ENCODE measurements around the gene UBE2J2.

UBE2J2 gene

DNA sequence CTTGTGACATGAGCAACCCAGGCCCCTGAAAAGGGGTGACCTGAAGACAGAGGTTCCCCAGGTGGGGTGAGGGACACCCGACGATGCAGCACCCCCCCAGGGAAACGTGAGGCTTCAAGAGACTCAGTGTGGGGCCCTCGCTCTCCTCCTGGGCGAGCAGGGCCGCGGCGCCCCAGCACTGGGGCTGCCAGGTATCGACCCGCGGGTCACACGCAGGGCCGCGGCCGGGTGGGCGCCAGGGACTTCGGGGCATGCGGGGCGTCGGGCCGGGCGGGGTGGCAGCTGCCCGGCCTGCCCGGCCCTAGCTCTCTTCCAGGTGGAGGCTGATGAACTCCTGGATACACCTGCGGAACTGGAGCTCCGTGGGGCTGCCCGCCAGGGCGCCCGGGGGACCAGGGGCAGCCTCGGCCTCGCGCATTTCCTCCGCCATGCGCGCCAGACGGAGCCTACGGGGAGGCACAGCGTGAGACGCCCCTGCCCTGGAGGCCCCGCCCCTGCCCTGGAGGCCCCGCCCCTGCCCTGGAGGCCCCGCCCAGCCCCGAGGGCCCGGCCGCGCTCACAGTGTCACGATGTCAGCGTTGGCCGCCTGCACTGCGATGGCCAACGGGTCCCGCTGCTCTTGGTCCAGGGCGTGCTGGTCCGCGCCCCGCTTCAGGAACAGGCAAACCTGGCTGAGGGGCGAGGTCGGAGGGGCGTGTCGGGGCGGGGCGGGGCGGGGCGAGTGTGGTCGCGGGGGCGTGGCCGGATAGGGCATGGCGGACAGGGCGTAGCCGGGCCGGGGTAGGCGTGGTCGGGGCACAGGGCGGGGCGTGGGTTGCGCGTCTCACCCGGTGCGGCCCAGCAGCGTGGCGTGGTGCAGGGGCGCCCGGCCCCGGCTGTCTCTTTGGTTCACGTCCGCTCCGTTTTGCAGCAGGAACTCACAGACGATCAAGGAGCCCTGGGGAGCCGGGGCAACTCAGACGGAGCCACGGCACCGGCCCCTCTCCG lies 19.9 kb upstream of the UBE2J2 start:
- no peaks in the 10 kb centered on the region for H3K4me1 ChIP-seq (ENCODE audit: low read length)
- no peak overlapping the region for H2AFZ ChIP-seq (ENCODE audit: low read depth, low read length)
- H3K9me3 ChIP-seq (ENCODE audit: insufficient read depth, low read length) = no peaks in the 10 kb centered on the region
- no peaks in the 10 kb centered on the region for H4K20me1 ChIP-seq (ENCODE audit: insufficient read depth, low read length)
- no peak overlapping the region for H3K27ac ChIP-seq (ENCODE audit: low read length)
- no peak overlapping the region for H3K4me2 ChIP-seq (ENCODE audit: low read length)
- H3K79me2 ChIP-seq (ENCODE audit: low read length) = no peaks in the 10 kb centered on the region
- no peak for TF ChIP-seq EZH2phosphoT487 (IDR thresholded peaks at IDR 0.05; ENCODE audit: low read depth)
- TF ChIP-seq, protein P1, sequence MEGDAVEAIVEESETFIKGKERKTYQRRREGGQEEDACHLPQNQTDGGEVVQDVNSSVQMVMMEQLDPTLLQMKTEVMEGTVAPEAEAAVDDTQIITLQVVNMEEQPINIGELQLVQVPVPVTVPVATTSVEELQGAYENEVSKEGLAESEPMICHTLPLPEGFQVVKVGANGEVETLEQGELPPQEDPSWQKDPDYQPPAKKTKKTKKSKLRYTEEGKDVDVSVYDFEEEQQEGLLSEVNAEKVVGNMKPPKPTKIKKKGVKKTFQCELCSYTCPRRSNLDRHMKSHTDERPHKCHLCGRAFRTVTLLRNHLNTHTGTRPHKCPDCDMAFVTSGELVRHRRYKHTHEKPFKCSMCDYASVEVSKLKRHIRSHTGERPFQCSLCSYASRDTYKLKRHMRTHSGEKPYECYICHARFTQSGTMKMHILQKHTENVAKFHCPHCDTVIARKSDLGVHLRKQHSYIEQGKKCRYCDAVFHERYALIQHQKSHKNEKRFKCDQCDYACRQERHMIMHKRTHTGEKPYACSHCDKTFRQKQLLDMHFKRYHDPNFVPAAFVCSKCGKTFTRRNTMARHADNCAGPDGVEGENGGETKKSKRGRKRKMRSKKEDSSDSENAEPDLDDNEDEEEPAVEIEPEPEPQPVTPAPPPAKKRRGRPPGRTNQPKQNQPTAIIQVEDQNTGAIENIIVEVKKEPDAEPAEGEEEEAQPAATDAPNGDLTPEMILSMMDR (IDR thresholded peaks at IDR 0.05; ENCODE audit: low read depth, low read length) = no peak
- H3K4me3 ChIP-seq (ENCODE audit: low read length) = no peak overlapping the region
- H3K36me3 ChIP-seq (replicated peaks; ENCODE audit: low read depth, low read length) = no peaks in the 10 kb centered on the region
- no peaks in the 10 kb centered on the region for H3K27me3 ChIP-seq (ENCODE audit: low read depth, low read length)
- no peak overlapping the region for H3K9ac ChIP-seq (ENCODE audit: low read length)

DNA sequence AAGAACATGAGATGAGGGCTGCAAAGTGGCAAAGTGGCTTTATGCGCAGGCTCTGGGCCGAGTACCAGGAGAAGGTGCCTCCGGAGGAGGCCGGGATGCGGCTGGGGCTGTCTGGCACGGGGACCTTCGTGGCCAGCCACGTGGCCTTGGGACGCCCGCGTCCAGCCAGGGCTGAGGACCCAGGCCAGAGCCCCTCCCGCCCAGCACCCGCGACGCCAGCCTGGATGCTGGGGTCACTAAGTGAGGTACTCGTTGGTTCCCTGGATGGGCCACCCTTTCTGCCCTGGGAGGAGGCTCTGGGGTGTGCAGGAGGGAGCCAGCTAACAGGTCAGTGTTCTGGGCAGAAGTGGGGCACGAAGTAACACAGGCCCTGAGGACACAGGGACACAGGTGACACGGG lies 19.2 kb upstream of the UBE2J2 start:
- H2AFZ ChIP-seq (ENCODE audit: low read depth, low read length) = no peak overlapping the region
- no peaks in the 10 kb centered on the region for H3K9me3 ChIP-seq (ENCODE audit: insufficient read depth, low read length)
- no peaks in the 10 kb centered on the region for H3K27me3 ChIP-seq (ENCODE audit: low read depth, low read length)
- TF ChIP-seq EZH2phosphoT487 (IDR thresholded peaks at IDR 0.05; ENCODE audit: low read depth) = no peak
- TF ChIP-seq, protein P1 (IDR thresholded peaks at IDR 0.05; ENCODE audit: low read depth, low read length) = no peak
- no peaks in the 10 kb centered on the region for H3K4me1 ChIP-seq (ENCODE audit: low read length)
- H3K36me3 ChIP-seq (replicated peaks; ENCODE audit: low read depth, low read length) = no peaks in the 10 kb centered on the region
- no peaks in the 10 kb centered on the region for H3K79me2 ChIP-seq (ENCODE audit: low read length)
- no peak overlapping the region for H3K4me3 ChIP-seq (ENCODE audit: low read length)
- no peaks in the 10 kb centered on the region for H4K20me1 ChIP-seq (ENCODE audit: insufficient read depth, low read length)
- no peak overlapping the region for H3K27ac ChIP-seq (ENCODE audit: low read length)
- H3K9ac ChIP-seq (ENCODE audit: low read length) = no peak overlapping the region
- H3K4me2 ChIP-seq (ENCODE audit: low read length) = no peak overlapping the region

DNA sequence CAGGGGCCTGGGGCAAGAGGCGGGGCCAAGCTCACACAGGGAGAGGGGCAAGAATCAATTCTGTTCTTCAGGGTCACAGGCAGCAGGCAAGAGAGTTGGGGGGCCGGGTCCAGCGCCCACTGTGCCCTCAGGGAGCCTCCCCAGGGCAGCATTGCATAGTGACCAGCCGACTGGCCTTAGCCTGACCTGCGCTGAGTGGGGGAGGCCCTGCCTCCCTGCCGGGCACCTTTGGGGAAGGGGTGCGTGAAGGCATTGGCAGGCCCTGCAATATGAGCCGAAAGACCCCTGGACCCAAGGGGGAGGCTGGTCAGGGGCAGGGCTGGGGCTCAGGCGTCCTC lies 18.8 kb upstream of the UBE2J2 start:
- no peaks in the 10 kb centered on the region for H3K9me3 ChIP-seq (ENCODE audit: insufficient read depth, low read length)
- TF ChIP-seq EZH2phosphoT487 (IDR thresholded peaks at IDR 0.05; ENCODE audit: low read depth) = no peak
- TF ChIP-seq, protein P1 (IDR thresholded peaks at IDR 0.05; ENCODE audit: low read depth, low read length) = no peak
- no peak overlapping the region for H3K4me2 ChIP-seq (ENCODE audit: low read length)
- H3K36me3 ChIP-seq (replicated peaks; ENCODE audit: low read depth, low read length) = no peaks in the 10 kb centered on the region
- H2AFZ ChIP-seq (ENCODE audit: low read depth, low read length) = no peak overlapping the region
- no peaks in the 10 kb centered on the region for H4K20me1 ChIP-seq (ENCODE audit: insufficient read depth, low read length)
- no peak overlapping the region for H3K9ac ChIP-seq (ENCODE audit: low read length)
- no peaks in the 10 kb centered on the region for H3K79me2 ChIP-seq (ENCODE audit: low read length)
- H3K4me3 ChIP-seq (ENCODE audit: low read length) = no peak overlapping the region
- H3K27ac ChIP-seq (ENCODE audit: low read length) = no peak overlapping the region
- no peaks in the 10 kb centered on the region for H3K27me3 ChIP-seq (ENCODE audit: low read depth, low read length)
- no peaks in the 10 kb centered on the region for H3K4me1 ChIP-seq (ENCODE audit: low read length)

DNA sequence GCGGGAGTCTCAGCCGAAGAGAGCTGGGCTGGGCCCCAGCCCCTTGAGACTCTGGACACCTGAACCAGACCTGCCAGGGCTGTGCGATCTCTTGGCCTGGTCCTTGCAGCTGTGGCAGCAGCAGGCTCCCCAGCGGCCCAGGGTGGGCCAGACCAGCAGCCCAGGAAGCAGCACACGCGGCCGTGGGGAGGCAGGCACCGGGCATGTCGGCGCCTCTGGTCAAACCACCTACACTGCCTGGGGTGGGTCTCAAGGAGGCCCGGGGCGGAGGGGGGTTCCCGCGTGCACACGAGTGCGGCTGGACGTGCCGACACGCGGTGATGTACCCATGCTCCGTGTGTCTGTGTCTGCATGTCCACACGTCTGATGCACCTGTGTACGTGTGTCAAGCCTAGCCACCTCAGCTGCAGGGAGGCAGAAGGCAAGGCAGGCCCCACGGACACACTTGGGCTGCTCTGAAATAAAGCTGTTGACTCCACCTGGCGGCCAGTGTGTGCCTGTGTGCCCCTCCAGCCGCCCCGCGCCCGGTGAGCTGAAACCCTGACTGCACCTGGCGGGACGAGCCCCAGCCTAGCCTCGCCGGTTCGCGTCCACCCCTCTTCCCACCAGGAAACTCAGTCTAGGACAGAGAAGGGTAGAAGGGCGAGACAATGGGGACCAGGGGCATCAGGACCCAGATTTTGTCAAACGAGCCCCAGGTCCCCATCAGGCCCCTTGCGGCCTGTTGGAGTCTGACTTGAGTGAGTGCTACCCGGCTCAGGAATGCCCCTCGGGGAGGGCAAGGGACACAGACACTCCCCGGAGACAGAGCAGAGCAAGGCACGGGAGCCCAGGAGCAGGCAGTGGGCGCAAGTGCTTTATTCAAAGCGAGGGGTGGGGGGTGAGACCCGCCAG lies 18.1 kb upstream of the UBE2J2 start:
- TF ChIP-seq EZH2phosphoT487 (IDR thresholded peaks at IDR 0.05; ENCODE audit: low read depth) = no peak
- TF ChIP-seq, protein P1 (IDR thresholded peaks at IDR 0.05; ENCODE audit: low read depth, low read length) = peak; percentile 62
- no peak overlapping the region for H2AFZ ChIP-seq (ENCODE audit: low read depth, low read length)
- no peak overlapping the region for H3K27ac ChIP-seq (ENCODE audit: low read length)
- no peaks in the 10 kb centered on the region for H3K79me2 ChIP-seq (ENCODE audit: low read length)
- H3K27me3 ChIP-seq (ENCODE audit: low read depth, low read length) = no peaks in the 10 kb centered on the region
- H3K9ac ChIP-seq (ENCODE audit: low read length) = no peak overlapping the region
- no peaks in the 10 kb centered on the region for H3K9me3 ChIP-seq (ENCODE audit: insufficient read depth, low read length)
- H3K4me3 ChIP-seq (ENCODE audit: low read length) = no peak overlapping the region
- no peaks in the 10 kb centered on the region for H3K36me3 ChIP-seq (replicated peaks; ENCODE audit: low read depth, low read length)
- H3K4me1 ChIP-seq (ENCODE audit: low read length) = no peaks in the 10 kb centered on the region
- no peaks in the 10 kb centered on the region for H4K20me1 ChIP-seq (ENCODE audit: insufficient read depth, low read length)
- no peak overlapping the region for H3K4me2 ChIP-seq (ENCODE audit: low read length)

Data from OCI-LY3 (cell line).